Lower leg skin (tissue), 3 donors: ENCODE measurements around the gene CCDC197.

Source experiments
- POLR2A ChIP-seq, 2 donors: fragments of 450-650 bp; IDR thresholded peaks; one replicate each; pipeline ENCODE4 v1.6.1; 2016 to 2017; ENCODE audit warnings: antibody characterized with exemption in 2 of 2, mild to moderate bottlenecking in 1 of 2, moderate library complexity in 1 of 2
- TF ChIP-seq, protein P1 (sequence below), 3 donors: fragments of 450-650 bp; IDR thresholded peaks; one replicate each; pipeline ENCODE4 v1.5.1; 2016; ENCODE audit warnings: antibody characterized with exemption in 3 of 3, mild to moderate bottlenecking in 3 of 3, moderate library complexity in 2 of 3

DNA sequence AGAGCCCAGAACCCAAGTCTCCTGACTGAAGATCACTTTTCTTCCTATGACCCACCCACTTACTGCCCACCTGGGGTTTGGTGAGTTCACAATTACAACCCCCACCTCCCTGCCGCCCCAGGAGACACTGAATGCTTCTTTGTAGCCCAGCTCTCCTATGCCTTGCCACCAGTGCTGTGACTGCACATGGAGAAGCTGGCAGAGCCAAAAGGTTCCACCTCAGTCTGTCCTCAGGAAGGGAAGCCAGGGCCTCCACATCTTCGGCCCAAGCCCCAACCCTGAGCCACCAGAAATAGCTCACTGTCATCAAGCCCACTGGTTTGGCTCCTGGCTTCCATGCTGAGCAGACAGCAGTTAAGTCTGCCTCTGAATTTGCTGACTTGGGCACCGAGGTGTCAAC is 54.7 kb downstream of the CCDC197 start:
- TF ChIP-seq, protein P1, sequence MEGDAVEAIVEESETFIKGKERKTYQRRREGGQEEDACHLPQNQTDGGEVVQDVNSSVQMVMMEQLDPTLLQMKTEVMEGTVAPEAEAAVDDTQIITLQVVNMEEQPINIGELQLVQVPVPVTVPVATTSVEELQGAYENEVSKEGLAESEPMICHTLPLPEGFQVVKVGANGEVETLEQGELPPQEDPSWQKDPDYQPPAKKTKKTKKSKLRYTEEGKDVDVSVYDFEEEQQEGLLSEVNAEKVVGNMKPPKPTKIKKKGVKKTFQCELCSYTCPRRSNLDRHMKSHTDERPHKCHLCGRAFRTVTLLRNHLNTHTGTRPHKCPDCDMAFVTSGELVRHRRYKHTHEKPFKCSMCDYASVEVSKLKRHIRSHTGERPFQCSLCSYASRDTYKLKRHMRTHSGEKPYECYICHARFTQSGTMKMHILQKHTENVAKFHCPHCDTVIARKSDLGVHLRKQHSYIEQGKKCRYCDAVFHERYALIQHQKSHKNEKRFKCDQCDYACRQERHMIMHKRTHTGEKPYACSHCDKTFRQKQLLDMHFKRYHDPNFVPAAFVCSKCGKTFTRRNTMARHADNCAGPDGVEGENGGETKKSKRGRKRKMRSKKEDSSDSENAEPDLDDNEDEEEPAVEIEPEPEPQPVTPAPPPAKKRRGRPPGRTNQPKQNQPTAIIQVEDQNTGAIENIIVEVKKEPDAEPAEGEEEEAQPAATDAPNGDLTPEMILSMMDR (IDR thresholded peaks at IDR 0.05) = no peak
- no peak for TF ChIP-seq POLR2A (IDR thresholded peaks at IDR 0.05)
